GM23338 (cell line): ENCODE results near the gene INO80E. TPM values are rescaled to one million over a fixed set of nuclear protein-coding genes. Genes with fewer than 3 reads are reported as not detected.
A peak's percentile ranks its signal among the peaks of the same experiment; 100 is the strongest.

Experiments used
- ATAC-seq: fragments of 200-7000 bp; cut with Tn5 transposase; 3 replicates; pipeline ENCODE4 v1.9.1; 2020
- DNase-seq: peaks from one replicate; pipeline ENCODE4 v3.0.0-alpha.2; 2015; ENCODE audit warnings: low spot score
- H2AFZ ChIP-seq: fragments of 200-600 bp; sonication (generic); 2 replicates; pipeline ENCODE4 v1.8.0; 2016; ENCODE audit warnings: antibody characterized with exemption, mild to moderate bottlenecking, moderate library complexity
- H3F3A ChIP-seq: fragments of 200-600 bp; sonication (generic); replicated peaks from 2 replicates; pipeline ENCODE4 v1.8.0; 2017; ENCODE audit warnings: antibody characterized with exemption, mixed run types, low read depth
- H3K27ac ChIP-seq: fragments of 200-600 bp; sonication (generic); 2 replicates; pipeline ENCODE4 v1.6.1; 2016; ENCODE audit warnings: low read depth
- H3K27me3 ChIP-seq: fragments of 200-600 bp; sonication (generic); 2 replicates; pipeline ENCODE4 v1.8.0; 2016; ENCODE audit warnings: mild to moderate bottlenecking, mixed run types, moderate library complexity; ENCODE audit not compliant: insufficient read depth
- H3K36me3 ChIP-seq: fragments of 200-600 bp; sonication (generic); 2 replicates; pipeline ENCODE4 v1.8.0; 2016; ENCODE audit warnings: mild to moderate bottlenecking; ENCODE audit not compliant: insufficient read depth
- H3K4me1 ChIP-seq: fragments of 200-600 bp; sonication (generic); 2 replicates; pipeline ENCODE4 v1.8.0; 2016; ENCODE audit warnings: mild to moderate bottlenecking, moderate library complexity; ENCODE audit not compliant: insufficient read depth
- H3K4me2 ChIP-seq: fragments of 200-600 bp; sonication (generic); 2 replicates; pipeline ENCODE4 v1.7.1; 2017; ENCODE audit warnings: mixed run types
- H3K4me3 ChIP-seq: fragments of 200-600 bp; sonication (generic); 2 replicates; pipeline ENCODE4 v1.6.1; 2016; ENCODE audit warnings: mixed run types
- H3K79me2 ChIP-seq: fragments of 200-600 bp; sonication (generic); replicated peaks from 2 replicates; pipeline ENCODE4 v1.8.0; 2017; ENCODE audit warnings: mild to moderate bottlenecking; ENCODE audit not compliant: insufficient read depth
- H3K9me2 ChIP-seq: fragments of 200-600 bp; sonication (generic); 2 replicates; pipeline ENCODE4 v1.8.0; 2017; ENCODE audit not compliant: insufficient read depth
- H4K20me1 ChIP-seq: fragments of 200-600 bp; sonication (generic); replicated peaks from 2 replicates; pipeline ENCODE4 v1.8.0; 2017; ENCODE audit warnings: mild to moderate bottlenecking; ENCODE audit not compliant: insufficient read depth
- H3K27ac Mint-ChIP-seq: 2 replicates; pipeline ENCODE4 v1.8.0; 2020; ENCODE audit warnings: inconsistent platforms, mild to moderate bottlenecking, moderate library complexity, mixed read lengths
- H3K27me3 Mint-ChIP-seq: 3 replicates; pipeline ENCODE4 v1.8.0; 2022; ENCODE audit warnings: low read depth, mild to moderate bottlenecking, moderate library complexity, mixed read lengths, inconsistent platforms; ENCODE audit not compliant: insufficient read depth, poor library complexity
- H3K36me3 Mint-ChIP-seq: 3 replicates; pipeline ENCODE4 v1.8.0; 2021; ENCODE audit warnings: low read depth, mild to moderate bottlenecking, inconsistent platforms, moderate library complexity, mixed read lengths
- H3K4me1 Mint-ChIP-seq: 3 replicates; pipeline ENCODE4 v1.8.0; 2020; ENCODE audit warnings: mild to moderate bottlenecking, inconsistent platforms, mixed read lengths
- H3K4me3 Mint-ChIP-seq: 3 replicates; pipeline ENCODE4 v1.8.0; 2021; ENCODE audit warnings: moderate library complexity, mild to moderate bottlenecking, inconsistent platforms, mixed read lengths
- H3K9me3 Mint-ChIP-seq: 3 replicates; pipeline ENCODE4 v1.8.0; 2020; ENCODE audit warnings: moderate library complexity, mild to moderate bottlenecking, inconsistent platforms, mixed read lengths
- CREB1 ChIP-seq: fragments of 250-450 bp; sonication (Bioruptor Pico); IDR thresholded peaks from 2 replicates; pipeline ENCODE4 v1.5.0; 2020; ENCODE audit warnings: low read depth, mild to moderate bottlenecking, moderate library complexity
- NANOG ChIP-seq: IDR thresholded peaks from 2 replicates; pipeline ENCODE4 v1.6.1; 2016; ENCODE audit warnings: antibody characterized with exemption, borderline replicate concordance
- POLR2AphosphoS5 ChIP-seq: IDR thresholded peaks from 2 replicates; pipeline ENCODE4 v1.6.1; 2016; ENCODE audit warnings: antibody characterized with exemption, low read depth
- ZNF114 ChIP-seq: fragments of 250-450 bp; sonication (Bioruptor Pico); IDR thresholded peaks from 2 replicates; pipeline ENCODE4 v1.5.0; 2020; ENCODE audit warnings: mild to moderate bottlenecking, moderate library complexity
- ZNF331 ChIP-seq: fragments of 250-450 bp; sonication (Bioruptor Pico); IDR thresholded peaks from 2 replicates; pipeline ENCODE4 v1.5.0; 2020; ENCODE audit warnings: low read depth, mild to moderate bottlenecking, moderate library complexity
- ZNF462 ChIP-seq: fragments of 250-450 bp; sonication (Bioruptor Pico); IDR thresholded peaks from 2 replicates; pipeline ENCODE4 v1.5.0; 2020; ENCODE audit warnings: mild to moderate bottlenecking, moderate library complexity
- long read RNA-seq: library from polyadenylated mRNA; unstranded; transcript quantifications from one replicate; pipeline ENCODE4 v2.0.0, GENCODE V29; 2020; ENCODE audit not compliant: unreplicated experiment
- polyA plus RNA-seq: library from polyadenylated mRNA; unstranded; fragments of >200 nt; fragmentation: Nextera tagmentation; extraction: Ambion mirVana; gene quantifications from 2 replicates; pipeline ENCODE4 v1.2.1, GENCODE V29; 2016
- total RNA-seq: library from RNA; depleted of rRNA; stranded (reverse); fragments of >200 nt; shearing (Covaris generic); gene quantifications from 2 replicates; pipeline ENCODE4 v1.2.3, GENCODE V29; 2014; rRNA removed
- TF ChIP-seq, protein P1 (sequence below): IDR thresholded peaks from 2 replicates; pipeline ENCODE4 v1.6.1; 2016; ENCODE audit warnings: antibody characterized with exemption

INO80E gene
- total RNA-seq: 71.0 and 92.8 TPM in 2 replicates
- 66.0 and 66.2 TPM in 2 replicates for polyA plus RNA-seq
- long read RNA-seq, partial matches to known transcripts: 1 of 9 reads
- long read RNA-seq, other reads (novel, unspliced or antisense): 4 of 9 reads

GRCh38 chr16:29995911-29996765 is at the start of gene INO80E:
TSS of gene INO80E (plus strand) at chr16:29996241. CDS start at chr16:29996311, 70 bp downstream.
- DNase-seq (peak; percentile 99), ATAC-seq (peak; percentile 88)
- Histone ChIP-seq H3F3A (peaks cover 20% of the 10 kb centered on the region), H3K79me2 (peaks cover 7% of the 10 kb centered on the region; the same call in 1 of the 2 replicates), H3K4me1 (peaks cover 21% of the 10 kb centered on the region), H4K20me1 (peaks cover 10% of the 10 kb centered on the region; the same call in 1 of the 2 replicates), H3K27me3 (no peaks in the 10 kb centered on the region), H3K36me3 (peaks cover 5% of the 10 kb centered on the region; the same call in 1 of the 2 replicates), H2AFZ (peak within 1 kb of the TSS; percentile 98), H3K4me3 (peak within 1 kb of the TSS; percentile 94), H3K9me2 (no peaks in the 10 kb centered on the region), H3K27ac (peak within 1 kb of the TSS; percentile 82), H3K4me2 (peak within 1 kb of the TSS; percentile 94)
- Mint-ChIP-seq H3K9me3 (peaks cover 2% of the 10 kb centered on the region; the same call in 2 of the 3 replicates), H3K27me3 (peaks cover 13% of the 10 kb centered on the region), H3K4me3 (peak within 1 kb of the TSS; percentile 98), H3K27ac (peak within 1 kb of the TSS; percentile 98), H3K4me1 (peaks cover 28% of the 10 kb centered on the region), H3K36me3 (peaks cover 36% of the 10 kb centered on the region)
- TF ChIP-seq CREB1 (CRISPR knock-in tag) (peak; percentile 94), ZNF331 (CRISPR knock-in tag) (no peak), POLR2AphosphoS5 (peak; percentile 89), ZNF462 (CRISPR knock-in tag) (no peak), ZNF114 (no peak), NANOG (no peak)
- TF ChIP-seq, protein P1, sequence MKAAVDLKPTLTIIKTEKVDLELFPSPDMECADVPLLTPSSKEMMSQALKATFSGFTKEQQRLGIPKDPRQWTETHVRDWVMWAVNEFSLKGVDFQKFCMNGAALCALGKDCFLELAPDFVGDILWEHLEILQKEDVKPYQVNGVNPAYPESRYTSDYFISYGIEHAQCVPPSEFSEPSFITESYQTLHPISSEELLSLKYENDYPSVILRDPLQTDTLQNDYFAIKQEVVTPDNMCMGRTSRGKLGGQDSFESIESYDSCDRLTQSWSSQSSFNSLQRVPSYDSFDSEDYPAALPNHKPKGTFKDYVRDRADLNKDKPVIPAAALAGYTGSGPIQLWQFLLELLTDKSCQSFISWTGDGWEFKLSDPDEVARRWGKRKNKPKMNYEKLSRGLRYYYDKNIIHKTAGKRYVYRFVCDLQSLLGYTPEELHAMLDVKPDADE: peak; percentile 96
